LNCaP clone FGC (cell line): ENCODE measurements around the gene TPGS1.

Experiments
- DNase-seq: peaks from one replicate; pipeline ENCODE4 v3.0.0-alpha.2; 2011; ENCODE audit warnings: low read depth
- H3K4me3 ChIP-seq: 2 replicates; pipeline ENCODE4 v1.5.1; 2011; ENCODE audit warnings: mild to moderate bottlenecking, low read depth, low read length, control low read depth
- TF ChIP-seq, protein P1 (sequence below): IDR thresholded peaks from 2 replicates; pipeline ENCODE4 v1.5.1; 2012; ENCODE audit warnings: mild to moderate bottlenecking; ENCODE audit not compliant: control insufficient read depth, insufficient read depth; ENCODE audit errors: extremely low read depth

The TPGS1 gene

DNA sequence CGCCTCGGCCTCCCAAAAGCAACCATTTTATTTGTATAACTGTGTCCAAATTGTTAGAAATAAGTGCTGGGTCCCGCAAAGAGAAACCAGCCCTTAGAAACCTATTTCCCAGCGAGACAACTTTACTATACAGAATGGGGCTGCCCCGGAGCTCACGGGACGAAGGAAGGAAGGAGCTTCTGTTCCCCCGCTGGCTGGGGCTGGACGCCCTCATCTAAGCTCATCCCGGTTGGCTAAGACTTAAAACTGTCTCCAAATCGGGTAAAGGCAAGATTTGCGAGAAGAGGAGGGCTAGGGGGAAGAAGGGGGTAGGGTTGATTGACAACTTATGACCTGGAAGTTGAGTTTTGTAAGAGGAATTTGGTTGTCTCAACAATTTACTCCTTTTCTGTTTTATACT lies 52.8 kb downstream of the TPGS1 start:
- no peak for DNase-seq
- TF ChIP-seq, protein P1, sequence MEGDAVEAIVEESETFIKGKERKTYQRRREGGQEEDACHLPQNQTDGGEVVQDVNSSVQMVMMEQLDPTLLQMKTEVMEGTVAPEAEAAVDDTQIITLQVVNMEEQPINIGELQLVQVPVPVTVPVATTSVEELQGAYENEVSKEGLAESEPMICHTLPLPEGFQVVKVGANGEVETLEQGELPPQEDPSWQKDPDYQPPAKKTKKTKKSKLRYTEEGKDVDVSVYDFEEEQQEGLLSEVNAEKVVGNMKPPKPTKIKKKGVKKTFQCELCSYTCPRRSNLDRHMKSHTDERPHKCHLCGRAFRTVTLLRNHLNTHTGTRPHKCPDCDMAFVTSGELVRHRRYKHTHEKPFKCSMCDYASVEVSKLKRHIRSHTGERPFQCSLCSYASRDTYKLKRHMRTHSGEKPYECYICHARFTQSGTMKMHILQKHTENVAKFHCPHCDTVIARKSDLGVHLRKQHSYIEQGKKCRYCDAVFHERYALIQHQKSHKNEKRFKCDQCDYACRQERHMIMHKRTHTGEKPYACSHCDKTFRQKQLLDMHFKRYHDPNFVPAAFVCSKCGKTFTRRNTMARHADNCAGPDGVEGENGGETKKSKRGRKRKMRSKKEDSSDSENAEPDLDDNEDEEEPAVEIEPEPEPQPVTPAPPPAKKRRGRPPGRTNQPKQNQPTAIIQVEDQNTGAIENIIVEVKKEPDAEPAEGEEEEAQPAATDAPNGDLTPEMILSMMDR: no peak
- H3K4me3 ChIP-seq: no peak overlapping the region

DNA sequence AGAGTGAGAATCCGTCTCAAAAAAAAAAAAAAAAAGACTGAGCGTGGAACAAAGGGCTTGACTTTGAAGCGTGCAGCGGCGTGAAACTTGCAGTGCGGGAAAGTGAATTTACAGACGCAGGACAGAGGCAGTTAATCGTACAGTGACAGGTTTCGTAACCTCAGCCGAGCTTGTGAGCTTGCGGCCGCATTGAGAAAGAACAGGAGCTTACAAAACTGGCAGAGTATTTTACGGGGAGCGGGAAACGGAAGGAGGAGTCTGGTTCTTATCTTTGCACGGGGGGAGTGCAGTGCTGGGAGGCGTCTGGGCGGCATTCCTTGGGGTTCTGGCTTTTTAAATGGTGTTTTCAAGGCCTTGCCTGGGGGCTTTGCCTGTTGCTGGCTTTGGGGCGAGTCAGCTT lies 59.1 kb downstream of the TPGS1 start:
- H3K4me3 ChIP-seq: no peak overlapping the region
- TF ChIP-seq, protein P1: no peak
- no peak for DNase-seq

DNA sequence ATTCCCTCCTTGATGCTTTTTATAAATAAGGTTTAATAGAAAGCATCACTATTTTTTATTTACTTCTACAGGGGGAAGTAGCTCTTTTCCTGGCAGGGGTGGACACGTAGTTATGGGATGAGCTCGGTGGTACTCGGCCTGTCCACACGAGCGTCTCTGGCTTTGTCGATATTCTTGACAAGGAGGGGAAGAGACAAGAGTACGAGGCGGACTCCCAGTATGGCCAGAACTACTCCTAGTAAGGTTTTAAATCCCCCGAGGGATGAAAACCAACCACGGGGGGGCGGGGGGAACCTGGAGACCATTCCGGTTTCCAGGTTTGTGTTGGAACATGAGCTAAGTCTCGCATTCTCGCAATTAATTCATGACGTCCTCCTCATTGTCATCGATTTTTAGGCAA lies 59.5 kb downstream of the TPGS1 start:
- DNase-seq: no peak
- H3K4me3 ChIP-seq: no peak overlapping the region
- TF ChIP-seq, protein P1: no peak

DNA sequence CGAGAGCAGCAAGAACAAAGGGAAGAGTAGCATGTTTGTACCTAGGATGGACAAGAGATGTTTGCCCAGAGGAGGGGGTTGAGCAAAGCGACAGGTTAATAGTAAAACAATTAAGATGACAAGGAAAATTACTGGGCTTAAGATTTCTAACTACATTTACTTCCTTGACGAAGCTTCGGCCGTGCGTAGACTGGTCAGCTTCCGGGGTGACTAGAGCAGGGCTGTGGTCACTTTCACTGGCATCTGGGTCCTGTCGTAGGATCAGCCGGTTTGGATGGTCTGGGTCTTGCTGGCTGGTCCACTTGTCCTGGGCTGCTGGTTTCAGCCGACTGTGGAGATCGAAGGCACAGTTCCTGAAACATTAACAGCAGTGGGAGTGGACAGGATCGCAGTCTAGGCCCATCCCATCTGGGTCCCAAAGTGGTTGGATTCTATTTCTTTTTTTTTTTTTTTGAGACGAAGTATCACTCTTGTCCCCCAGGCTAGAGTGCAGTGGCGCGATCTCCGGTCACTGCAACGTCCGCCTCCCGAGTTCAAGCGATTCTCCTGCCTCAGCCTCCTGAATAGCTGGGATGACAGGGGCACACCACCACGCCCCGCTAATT lies 60.1 kb downstream of the TPGS1 start:
- DNase-seq: no peak
- TF ChIP-seq, protein P1: no peak
- H3K4me3 ChIP-seq: no peak overlapping the region
